Erythroblast (primary cell): ENCODE data around the gene SMOC1.

Experiments
- GATA1 ChIP-seq: IDR thresholded peaks from 2 replicates; pipeline ENCODE4 v1.6.1; 2011; ENCODE audit warnings: low read depth, mild to moderate bottlenecking, control low read depth, low read length, moderate library complexity
- POLR2A ChIP-seq: IDR thresholded peaks from 2 replicates; pipeline ENCODE4 v1.6.1; 2011; ENCODE audit warnings: mild to moderate bottlenecking, low read length

DNA sequence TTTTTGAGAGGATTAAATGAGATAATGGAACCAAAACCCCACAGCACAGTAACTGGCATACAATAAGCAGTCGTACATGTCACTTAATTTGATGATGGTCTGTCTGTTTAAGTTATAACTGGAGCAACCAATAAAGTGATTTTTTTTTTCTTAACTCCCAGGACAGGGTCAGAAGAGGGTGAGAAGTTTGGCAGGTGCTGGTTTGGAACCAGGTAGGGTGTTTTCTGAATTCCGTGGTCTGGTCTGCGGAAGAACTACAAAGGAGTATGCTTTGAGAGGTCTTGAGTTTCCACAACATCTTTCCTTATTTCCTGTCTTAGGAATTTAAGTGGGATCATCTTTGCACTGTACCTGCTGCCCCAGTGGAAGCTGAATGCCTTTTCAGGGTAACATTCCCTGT lies 197.8 kb downstream of the SMOC1 start:
- no peak for TF ChIP-seq POLR2A
- TF ChIP-seq GATA1: no peak
